ENCODE results near the gene PNLIPRP3. TPM values are rescaled to one million over a fixed set of nuclear protein-coding genes. Genes with fewer than 3 reads are reported as not detected.

Gene PNLIPRP3
- total RNA-seq, 4 donors from 2014 or later, result 0.79 TPM; not detected in 3

DNA sequence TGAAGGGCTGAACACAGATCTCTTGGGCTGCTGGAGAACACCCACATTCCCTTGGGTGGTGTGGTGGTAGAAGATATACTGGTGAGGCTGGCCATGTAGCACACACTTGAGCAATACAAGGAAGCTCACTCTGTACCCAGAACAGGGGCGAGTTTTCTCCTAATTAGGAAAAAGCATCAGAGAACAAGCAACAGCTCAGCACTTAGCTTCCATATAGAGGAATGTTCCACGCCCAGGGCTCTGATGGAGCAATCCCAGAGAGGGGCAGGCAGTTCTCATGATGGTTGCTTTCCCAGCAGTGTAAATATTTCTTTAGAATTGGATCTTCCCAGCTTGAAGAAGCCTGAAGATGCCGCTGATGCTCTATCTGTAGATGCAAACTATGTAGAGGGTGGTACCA lies 97.1 kb downstream of the PNLIPRP3 start:
- in situ Hi-C loops (cut with MboI; ENCODE audit: low pct_ligation_motif_present in 1 of 4, low pct_unique_long_range_greater_than_20kb in 1 of 4, low sequenced_read_pairs in 3 of 4) (no loop called here), intact Hi-C loops (cut with DNase I; ENCODE audit: low total_unique reads) (no loop called here)
- TF ChIP-seq, protein P1, sequence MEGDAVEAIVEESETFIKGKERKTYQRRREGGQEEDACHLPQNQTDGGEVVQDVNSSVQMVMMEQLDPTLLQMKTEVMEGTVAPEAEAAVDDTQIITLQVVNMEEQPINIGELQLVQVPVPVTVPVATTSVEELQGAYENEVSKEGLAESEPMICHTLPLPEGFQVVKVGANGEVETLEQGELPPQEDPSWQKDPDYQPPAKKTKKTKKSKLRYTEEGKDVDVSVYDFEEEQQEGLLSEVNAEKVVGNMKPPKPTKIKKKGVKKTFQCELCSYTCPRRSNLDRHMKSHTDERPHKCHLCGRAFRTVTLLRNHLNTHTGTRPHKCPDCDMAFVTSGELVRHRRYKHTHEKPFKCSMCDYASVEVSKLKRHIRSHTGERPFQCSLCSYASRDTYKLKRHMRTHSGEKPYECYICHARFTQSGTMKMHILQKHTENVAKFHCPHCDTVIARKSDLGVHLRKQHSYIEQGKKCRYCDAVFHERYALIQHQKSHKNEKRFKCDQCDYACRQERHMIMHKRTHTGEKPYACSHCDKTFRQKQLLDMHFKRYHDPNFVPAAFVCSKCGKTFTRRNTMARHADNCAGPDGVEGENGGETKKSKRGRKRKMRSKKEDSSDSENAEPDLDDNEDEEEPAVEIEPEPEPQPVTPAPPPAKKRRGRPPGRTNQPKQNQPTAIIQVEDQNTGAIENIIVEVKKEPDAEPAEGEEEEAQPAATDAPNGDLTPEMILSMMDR (IDR thresholded peaks at IDR 0.05), result no peak
- TF ChIP-seq POLR2A (IDR thresholded peaks at IDR 0.05), result no peak
- no peak for TF ChIP-seq POLR2AphosphoS5 (IDR thresholded peaks at IDR 0.05)
- TF ChIP-seq EP300 (IDR thresholded peaks at IDR 0.05; ENCODE audit: low read depth), result no peak
- 73% methylated on average over 3 of the region's 3 CpGs; no CpG with 5 or more reads in 1 of the 2 donors for WGBS, 2 donors (ENCODE audit: low coverage in 1 of 2)
- Histone ChIP-seq H3K4me3 (no peak overlapping the region), H3K4me1 (no peaks in the 10 kb centered on the region), H3K27me3 (no peaks in the 10 kb centered on the region), H3K27ac (no peak overlapping the region), H3K36me3 (no peaks in the 10 kb centered on the region), H3K9me3 (no peaks in the 10 kb centered on the region)
- no peak for DNase-seq

DNA sequence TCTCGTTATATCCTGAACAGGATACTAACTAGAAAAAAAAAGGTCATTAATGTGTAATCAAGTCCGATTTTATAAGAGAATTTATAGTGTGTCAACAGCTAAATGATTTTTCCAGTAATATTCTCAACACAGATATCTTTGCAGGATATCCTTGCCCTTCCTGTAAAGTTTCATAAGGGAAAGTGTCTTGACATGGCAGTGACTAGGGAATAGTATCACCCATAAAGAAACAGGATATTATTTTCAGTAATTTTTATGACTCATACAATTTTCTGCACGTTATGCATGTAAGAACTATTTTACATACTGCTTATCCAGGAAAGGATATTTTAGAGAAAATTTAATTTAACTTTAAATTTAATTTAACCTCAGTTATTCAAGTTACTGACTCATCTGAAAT lies 98.6 kb downstream of the PNLIPRP3 start:
- in situ Hi-C loops (cut with MboI; ENCODE audit: low pct_ligation_motif_present in 1 of 4, low pct_unique_long_range_greater_than_20kb in 1 of 4, low sequenced_read_pairs in 3 of 4) (no loop called here), intact Hi-C loops (cut with DNase I; ENCODE audit: low total_unique reads) (no loop called here)
- TF ChIP-seq POLR2AphosphoS5 (IDR thresholded peaks at IDR 0.05) (no peak), EP300 (IDR thresholded peaks at IDR 0.05; ENCODE audit: low read depth) (no peak), POLR2A (IDR thresholded peaks at IDR 0.05) (no peak)
- TF ChIP-seq, protein P1 (IDR thresholded peaks at IDR 0.05), result no peak
- H3K9me3 ChIP-seq, result no peaks in the 10 kb centered on the region
- WGBS, 2 donors (ENCODE audit: low coverage in 1 of 2), result 45 to 48% methylated on average over 3 of the region's 3 CpGs
- H3K27me3 ChIP-seq, result no peaks in the 10 kb centered on the region
- no peaks in the 10 kb centered on the region for H3K36me3 ChIP-seq
- H3K4me3 ChIP-seq, result no peak overlapping the region
- H3K4me1 ChIP-seq, result no peaks in the 10 kb centered on the region
- no peak for DNase-seq
- H3K27ac ChIP-seq, result no peak overlapping the region

Small RNA genes within 50 kb of the gene (small RNA-seq; reads per million reads assigned to genes)
- 0 reads per million in 4 donors for gene SNRPGP6

Other genes starting within 250 kb of the PNLIPRP3 start
- 10 to 100 TPM; 12.0 to 32.8 (median 17.3) TPM for gene GFRA1, start 154.6 kb upstream of the PNLIPRP3 start, total RNA-seq
- not detected for gene CCDC172, start 103.4 kb upstream of the PNLIPRP3 start, total RNA-seq
- not detected for gene PNLIP, start 118.1 kb downstream of the PNLIPRP3 start, total RNA-seq
- not detected for gene PNLIPRP1, start 163.1 kb downstream of the PNLIPRP3 start, total RNA-seq
- gene PNLIPRP2, start 193.1 kb downstream of the PNLIPRP3 start, total RNA-seq, result 1 to 10 TPM in 1 of 4 donors, under 1 TPM in 1, not detected in 2; 0.32 to 4.2 TPM

Measured in transverse colon (tissue), 4 donors.